PC-3 (cell line): ENCODE data around the gene ST6GALNAC6. TPM values are rescaled to one million over a fixed set of nuclear protein-coding genes. Genes with fewer than 3 reads are reported as not detected.

Experiments used
- ATAC-seq: fragments of 200-7000 bp; cut with Tn5 transposase; 2 replicates; pipeline ENCODE4 v1.9.1; 2020; ENCODE audit warnings: mild to moderate bottlenecking, moderate library complexity
- BruUV-seq: library from RNA; stranded (reverse); fragments of 400-500 nt; replicated peaks from 2 replicates; lab custom pipeline; 2021; lab: Mats Ljungman, UMichigan
- CTCF ChIA-PET: fragments of 300-600 bp; sonication (Branson Sonifier 250); formaldehyde crosslinking; loops from one replicate; lab custom pipeline; 2022; ENCODE audit warnings: antibody characterized with exemption; lab: Charles Lee
- POLR2A ChIA-PET: fragments of 300-600 bp; sonication (Branson Sonifier 250); formaldehyde crosslinking; loops from one replicate; lab custom pipeline; 2022; ENCODE audit warnings: antibody characterized with exemption; ENCODE audit not compliant: unreplicated experiment; lab: Charles Lee
- DNase-seq: peaks from one replicate; pipeline ENCODE4 v3.0.0-alpha.2; 2015
- H2AFZ ChIP-seq: fragments of 300-600 bp; sonication (generic); 2 replicates; pipeline ENCODE4 v1.6.0; 2016; ENCODE audit warnings: antibody characterized with exemption, low read length
- H3F3A ChIP-seq: fragments of 300-600 bp; sonication (generic); one replicate; pipeline ENCODE4 v1.6.0; 2017; ENCODE audit warnings: antibody characterized with exemption, low read length, control low read depth, mild to moderate bottlenecking; ENCODE audit not compliant: unreplicated experiment
- H3K27ac ChIP-seq: fragments of 300-600 bp; sonication (generic); 2 replicates; pipeline ENCODE4 v1.5.1; 2016; ENCODE audit warnings: mild to moderate bottlenecking, low read length
- H3K27me3 ChIP-seq: fragments of 300-600 bp; sonication (generic); 2 replicates; pipeline ENCODE4 v1.6.1; 2016; ENCODE audit warnings: low read length, mixed read lengths
- H3K36me3 ChIP-seq: fragments of 300-600 bp; sonication (generic); 2 replicates; pipeline ENCODE4 v1.6.1; 2016; ENCODE audit warnings: low read depth, mixed run types, low read length, mixed read lengths
- H3K4me1 ChIP-seq: fragments of 300-600 bp; sonication (generic); 2 replicates; pipeline ENCODE4 v1.5.1; 2016; ENCODE audit warnings: low read length; ENCODE audit not compliant: insufficient read depth
- H3K4me2 ChIP-seq: fragments of 300-600 bp; sonication (generic); 2 replicates; pipeline ENCODE4 v1.6.0; 2016; ENCODE audit warnings: low read length
- H3K4me3 ChIP-seq: fragments of 300-600 bp; sonication (generic); 2 replicates; pipeline ENCODE4 v1.5.1; 2016; ENCODE audit warnings: mild to moderate bottlenecking, low read length, mixed read lengths
- H3K79me2 ChIP-seq: fragments of 300-600 bp; sonication (generic); 2 replicates; pipeline ENCODE4 v1.6.1; 2017; ENCODE audit warnings: low read length, mixed read lengths
- H3K9ac ChIP-seq: fragments of 300-600 bp; sonication (generic); 2 replicates; pipeline ENCODE4 v1.6.0; 2016; ENCODE audit warnings: mild to moderate bottlenecking, low read length
- H3K9me2 ChIP-seq: fragments of 300-600 bp; sonication (generic); replicated peaks from 2 replicates; pipeline ENCODE4 v1.6.1; 2016; ENCODE audit warnings: mixed run types, low read length, mixed read lengths
- H3K9me3 ChIP-seq: fragments of 300-600 bp; sonication (generic); 2 replicates; pipeline ENCODE4 v1.6.1; 2016; ENCODE audit warnings: low read length, mixed read lengths
- H4K20me1 ChIP-seq: fragments of 300-600 bp; sonication (generic); 2 replicates; pipeline ENCODE4 v1.6.1; 2016; ENCODE audit warnings: low read length, mixed read lengths
- CTCF ChIP-seq: fragments of 300-600 bp; sonication (generic); conservative IDR thresholded peaks from 2 replicates; pipeline ENCODE4 v1.5.1; 2017; ENCODE audit warnings: antibody characterized with exemption, low read depth, mild to moderate bottlenecking, low read length
- EZH2 ChIP-seq: fragments of 300-600 bp; sonication (generic); IDR thresholded peaks from one replicate; pipeline ENCODE4 v1.6.1; 2017; ENCODE audit warnings: antibody characterized with exemption, mild to moderate bottlenecking, low read length; ENCODE audit not compliant: unreplicated experiment
- EZH2phosphoT487 ChIP-seq: fragments of 300-600 bp; sonication (generic); IDR thresholded peaks from 2 replicates; pipeline ENCODE4 v1.6.1; 2018; ENCODE audit warnings: mild to moderate bottlenecking, antibody characterized with exemption, low read length, borderline replicate concordance
- intact Hi-C: fragments of 100-400 bp; cut with micrococcal nuclease; formaldehyde crosslinking; loops from 2 replicates; pipeline ENCODE4 v1.9.0; 2023
- total RNA-seq: library from RNA; depleted of rRNA; stranded (reverse); fragments of >200 nt; gene quantifications from 2 replicates; pipeline ENCODE4 v1.2.3, GENCODE V29; 2014

The ST6GALNAC6 gene
- total RNA-seq, 1 experiment from 2014 or later: 14.5 TPM

- H3K9me3 ChIP-seq: 0 out of 2 replicates have a peak, but pooled peaks cover 3% of the 10 kb centered on the region
- peak; percentile 62 for ATAC-seq
- H3K9me2 ChIP-seq: no peaks in the 10 kb centered on the region
- no peaks in the 10 kb centered on the region for H3K4me1 ChIP-seq
- no peak within 1 kb of the TSS for H3K27ac ChIP-seq
- H3K9ac ChIP-seq: no peak within 1 kb of the TSS
- intact Hi-C loops: no loop called here
- POLR2A ChIA-PET: interaction anchor here (0.5 kb wide), 1 partner anchor 62 kb away, joined by 3 read pairs; the partner anchor contains the start of gene ST6GALNAC4
- BruUV-seq: no TSS peak
- DNase-seq: no peak
- TF ChIP-seq CTCF: no peak
- no peak for TF ChIP-seq EZH2phosphoT487
- no peak for TF ChIP-seq EZH2
- no peak within 1 kb of the TSS for H2AFZ ChIP-seq
- H3K4me2 ChIP-seq: peak within 1 kb of the TSS; percentile 22; the same call in 1 of the 2 replicates
- no peak within 1 kb of the TSS for H3K4me3 ChIP-seq
- H3K27me3 ChIP-seq: no peaks in the 10 kb centered on the region
- H3F3A ChIP-seq: no peaks in the 10 kb centered on the region
- no peaks in the 10 kb centered on the region for H3K79me2 ChIP-seq
- no peaks in the 10 kb centered on the region for H4K20me1 ChIP-seq
- CTCF ChIA-PET: no interaction called here
- H3K36me3 ChIP-seq: no peaks in the 10 kb centered on the region
These were observed 45.1 kb downstream of the ST6GALNAC6 start, which contains the start of gene ENG for GRCh38 chr9:127854184-127854806. TSS of gene ENG (minus strand) at chr9:127854658. CDS start at chr9:127854355, 303 bp downstream.

GRCh38 chr9:127853312-127854183, 45.9 kb downstream of the ST6GALNAC6 start:
- 0 out of 2 replicates have a peak overlapping the region, but pooled peaks have one; percentile 22 for H3K4me2 ChIP-seq
- no peaks in the 10 kb centered on the region for H3F3A ChIP-seq
- TF ChIP-seq EZH2: no peak
- no peak for TF ChIP-seq CTCF
- TF ChIP-seq EZH2phosphoT487: no peak
- ATAC-seq: no peak
- H3K9ac ChIP-seq: no peak overlapping the region
- intact Hi-C loops: no loop called here
- 0 out of 2 replicates have a peak, but pooled peaks cover 7% of the 10 kb centered on the region for H3K9me3 ChIP-seq
- H3K36me3 ChIP-seq: no peaks in the 10 kb centered on the region
- no peak for DNase-seq
- H4K20me1 ChIP-seq: no peaks in the 10 kb centered on the region
- H2AFZ ChIP-seq: no peak overlapping the region
- no peaks in the 10 kb centered on the region for H3K4me1 ChIP-seq
- CTCF ChIA-PET: no interaction called here
- H3K9me2 ChIP-seq: no peaks in the 10 kb centered on the region
- no peaks in the 10 kb centered on the region for H3K27me3 ChIP-seq
- no peak overlapping the region for H3K27ac ChIP-seq
- POLR2A ChIA-PET: interaction anchor here (0.5 kb wide), 1 partner anchor 63 kb away, joined by 3 read pairs; the partner anchor contains the start of gene ST6GALNAC4
- no peak overlapping the region for H3K4me3 ChIP-seq
- H3K79me2 ChIP-seq: no peaks in the 10 kb centered on the region
- BruUV-seq: no TSS peak
